ENCODE results near the gene GORAB. TPM values are rescaled to one million over a fixed set of nuclear protein-coding genes. Genes with fewer than 3 reads are reported as not detected.
A peak's percentile ranks its signal among the peaks of the same experiment; 100 is the strongest.

Gene GORAB
- total and polyA plus RNA-seq, 9 of the 15 experiments (the other 6 are each of a cell fraction or from before 2014, with no cell fraction given), result 4.4 to 12.9 (median 8.9) TPM

DNA sequence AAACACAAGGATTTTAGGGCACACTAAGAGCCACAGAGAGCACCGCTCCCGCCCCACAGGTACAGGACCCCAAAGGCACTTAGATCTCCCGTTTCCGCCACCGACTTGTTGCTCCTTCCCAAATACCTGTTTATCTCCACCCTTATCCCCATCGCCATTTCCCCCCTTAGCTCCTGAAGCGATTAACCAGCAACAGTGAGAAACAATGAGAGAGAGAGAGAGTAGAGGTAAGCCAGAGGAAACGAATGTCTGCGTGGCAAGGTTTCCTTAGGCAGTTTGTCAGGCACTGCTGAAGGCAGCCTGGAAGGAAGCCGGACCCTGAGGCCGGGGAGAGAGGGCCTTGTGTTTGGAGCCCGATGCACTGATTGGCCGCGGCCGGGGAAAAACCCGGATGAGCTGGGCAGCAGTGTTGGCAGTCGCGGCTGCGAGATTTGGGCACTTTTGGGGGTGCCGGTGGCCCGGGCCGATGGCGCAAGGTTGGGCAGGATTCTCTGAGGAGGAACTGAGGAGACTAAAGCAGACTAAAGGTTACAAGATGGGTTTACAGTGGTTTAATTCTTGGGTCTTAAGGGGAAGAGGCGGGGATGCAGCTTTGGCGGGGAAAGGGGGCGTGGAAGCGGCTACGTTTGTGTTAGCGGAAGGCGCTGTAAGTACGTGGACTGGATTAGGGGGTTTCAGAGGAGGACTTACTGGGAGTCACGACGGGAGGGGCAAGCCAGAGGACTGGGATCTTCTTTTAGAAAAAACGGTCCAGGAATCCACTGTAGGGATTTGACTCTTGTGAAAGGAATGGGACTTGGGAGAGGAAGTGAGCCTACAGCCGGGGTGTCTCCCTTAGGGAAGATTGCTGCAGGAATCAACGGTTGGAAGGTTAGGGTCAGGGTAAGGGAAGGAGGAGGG lies at the start of gene GORAB (continued):
- TF ChIP-seq ETV6 (IDR thresholded peaks at IDR 0.05; ENCODE audit: borderline replicate concordance in 1 of 2, low read depth in 2 of 2, low read length in 1 of 2) (no peak), ETV6 (CRISPR knock-in tag; IDR thresholded peaks at IDR 0.05; ENCODE audit: borderline replicate concordance) (no peak), POLR2AphosphoS5 (IDR thresholded peaks at IDR 0.05; ENCODE audit: control insufficient read depth, insufficient read depth, low read depth, low read length) (peak; percentile 57), JUN (IDR thresholded peaks at IDR 0.05; ENCODE audit: borderline replicate concordance, low read depth, low read length) (no peak), JUN (CRISPR knock-in tag; IDR thresholded peaks at IDR 0.05; ENCODE audit: borderline replicate concordance) (no peak), SMAD4 (CRISPR knock-in tag; conservative IDR thresholded peaks at IDR 0.05) (peak; percentile 72), GTF2E2 (tag; IDR thresholded peaks at IDR 0.05) (peak; percentile 67; the same call in 1 of the 2 replicates), CEBPB (tag; IDR thresholded peaks at IDR 0.05) (no peak), NCOA4 (IDR thresholded peaks at IDR 0.05; ENCODE audit: partially characterized antibody) (no peak), ZNF707 (CRISPR knock-in tag; conservative IDR thresholded peaks at IDR 0.05) (0 out of 2 replicates have a peak, but pooled peaks have one; percentile 33), NR1H2 (CRISPR knock-in tag; IDR thresholded peaks at IDR 0.05) (0 out of 2 replicates have a peak, but pooled peaks have one; percentile 51), RCOR1 (IDR thresholded peaks at IDR 0.05; ENCODE audit: borderline replicate concordance in 1 of 2, low read depth in 2 of 2, low read length in 2 of 2) (peak in 1 of 2 experiments; percentile 47; a peak in 1 of 4 replicates), GABPA (tag; conservative IDR thresholded peaks at IDR 0.05; ENCODE audit: low read depth) (peak; percentile 77), CREB1 (IDR thresholded peaks at IDR 0.05) (no peak; the same call in 1 of the 2 replicates), CREB1 (CRISPR knock-in tag; IDR thresholded peaks at IDR 0.05) (no peak), ZNF695 (CRISPR knock-in tag; IDR thresholded peaks at IDR 0.05) (no peak), ZNF232 (CRISPR knock-in tag; IDR thresholded peaks at IDR 0.05) (no peak), ZNF239 (CRISPR knock-in tag; IDR thresholded peaks at IDR 0.05) (peak; percentile 12; the same call in 1 of the 2 replicates), SREBF2 (CRISPR knock-in tag; IDR thresholded peaks at IDR 0.05) (no peak)
- TF ChIP-seq, protein P1, sequence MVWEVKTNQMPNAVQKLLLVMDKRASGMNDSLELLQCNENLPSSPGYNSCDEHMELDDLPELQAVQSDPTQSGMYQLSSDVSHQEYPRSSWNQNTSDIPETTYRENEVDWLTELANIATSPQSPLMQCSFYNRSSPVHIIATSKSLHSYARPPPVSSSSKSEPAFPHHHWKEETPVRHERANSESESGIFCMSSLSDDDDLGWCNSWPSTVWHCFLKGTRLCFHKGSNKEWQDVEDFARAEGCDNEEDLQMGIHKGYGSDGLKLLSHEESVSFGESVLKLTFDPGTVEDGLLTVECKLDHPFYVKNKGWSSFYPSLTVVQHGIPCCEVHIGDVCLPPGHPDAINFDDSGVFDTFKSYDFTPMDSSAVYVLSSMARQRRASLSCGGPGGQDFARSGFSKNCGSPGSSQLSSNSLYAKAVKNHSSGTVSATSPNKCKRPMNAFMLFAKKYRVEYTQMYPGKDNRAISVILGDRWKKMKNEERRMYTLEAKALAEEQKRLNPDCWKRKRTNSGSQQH (CRISPR knock-in tag; IDR thresholded peaks at IDR 0.05), result no peak; the same call in 1 of the 2 replicates
- TF ChIP-seq, protein P2, sequence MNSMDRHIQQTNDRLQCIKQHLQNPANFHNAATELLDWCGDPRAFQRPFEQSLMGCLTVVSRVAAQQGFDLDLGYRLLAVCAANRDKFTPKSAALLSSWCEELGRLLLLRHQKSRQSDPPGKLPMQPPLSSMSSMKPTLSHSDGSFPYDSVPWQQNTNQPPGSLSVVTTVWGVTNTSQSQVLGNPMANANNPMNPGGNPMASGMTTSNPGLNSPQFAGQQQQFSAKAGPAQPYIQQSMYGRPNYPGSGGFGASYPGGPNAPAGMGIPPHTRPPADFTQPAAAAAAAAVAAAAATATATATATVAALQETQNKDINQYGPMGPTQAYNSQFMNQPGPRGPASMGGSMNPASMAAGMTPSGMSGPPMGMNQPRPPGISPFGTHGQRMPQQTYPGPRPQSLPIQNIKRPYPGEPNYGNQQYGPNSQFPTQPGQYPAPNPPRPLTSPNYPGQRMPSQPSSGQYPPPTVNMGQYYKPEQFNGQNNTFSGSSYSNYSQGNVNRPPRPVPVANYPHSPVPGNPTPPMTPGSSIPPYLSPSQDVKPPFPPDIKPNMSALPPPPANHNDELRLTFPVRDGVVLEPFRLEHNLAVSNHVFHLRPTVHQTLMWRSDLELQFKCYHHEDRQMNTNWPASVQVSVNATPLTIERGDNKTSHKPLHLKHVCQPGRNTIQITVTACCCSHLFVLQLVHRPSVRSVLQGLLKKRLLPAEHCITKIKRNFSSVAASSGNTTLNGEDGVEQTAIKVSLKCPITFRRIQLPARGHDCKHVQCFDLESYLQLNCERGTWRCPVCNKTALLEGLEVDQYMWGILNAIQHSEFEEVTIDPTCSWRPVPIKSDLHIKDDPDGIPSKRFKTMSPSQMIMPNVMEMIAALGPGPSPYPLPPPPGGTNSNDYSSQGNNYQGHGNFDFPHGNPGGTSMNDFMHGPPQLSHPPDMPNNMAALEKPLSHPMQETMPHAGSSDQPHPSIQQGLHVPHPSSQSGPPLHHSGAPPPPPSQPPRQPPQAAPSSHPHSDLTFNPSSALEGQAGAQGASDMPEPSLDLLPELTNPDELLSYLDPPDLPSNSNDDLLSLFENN (IDR thresholded peaks at IDR 0.05; ENCODE audit: low read depth in 2 of 2, low read length in 2 of 2), result no peak
- TF ChIP-seq, protein P3, sequence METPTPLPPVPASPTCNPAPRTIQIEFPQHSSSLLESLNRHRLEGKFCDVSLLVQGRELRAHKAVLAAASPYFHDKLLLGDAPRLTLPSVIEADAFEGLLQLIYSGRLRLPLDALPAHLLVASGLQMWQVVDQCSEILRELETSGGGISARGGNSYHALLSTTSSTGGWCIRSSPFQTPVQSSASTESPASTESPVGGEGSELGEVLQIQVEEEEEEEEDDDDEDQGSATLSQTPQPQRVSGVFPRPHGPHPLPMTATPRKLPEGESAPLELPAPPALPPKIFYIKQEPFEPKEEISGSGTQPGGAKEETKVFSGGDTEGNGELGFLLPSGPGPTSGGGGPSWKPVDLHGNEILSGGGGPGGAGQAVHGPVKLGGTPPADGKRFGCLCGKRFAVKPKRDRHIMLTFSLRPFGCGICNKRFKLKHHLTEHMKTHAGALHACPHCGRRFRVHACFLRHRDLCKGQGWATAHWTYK (CRISPR knock-in tag; IDR thresholded peaks at IDR 0.05), result peak; percentile 89

Measured in K562 (cell line).